OCI-LY7 (cell line): ENCODE data around the gene FMR1.

Experiments used
- EZH2phosphoT487 ChIP-seq: fragments of 200-600 bp; sonication (generic); IDR thresholded peaks from 2 replicates; pipeline ENCODE4 v1.6.1; 2018; ENCODE audit warnings: low read depth, borderline replicate concordance, mild to moderate bottlenecking, mixed run types, antibody characterized with exemption, low read length, moderate library complexity, mixed read lengths
- TF ChIP-seq, protein P1 (sequence below): fragments of 200-600 bp; sonication (generic); conservative IDR thresholded peaks from 2 replicates; pipeline ENCODE4 v1.5.1; 2014; ENCODE audit warnings: mild to moderate bottlenecking, antibody characterized with exemption, low read length, moderate library complexity, mixed read lengths

DNA sequence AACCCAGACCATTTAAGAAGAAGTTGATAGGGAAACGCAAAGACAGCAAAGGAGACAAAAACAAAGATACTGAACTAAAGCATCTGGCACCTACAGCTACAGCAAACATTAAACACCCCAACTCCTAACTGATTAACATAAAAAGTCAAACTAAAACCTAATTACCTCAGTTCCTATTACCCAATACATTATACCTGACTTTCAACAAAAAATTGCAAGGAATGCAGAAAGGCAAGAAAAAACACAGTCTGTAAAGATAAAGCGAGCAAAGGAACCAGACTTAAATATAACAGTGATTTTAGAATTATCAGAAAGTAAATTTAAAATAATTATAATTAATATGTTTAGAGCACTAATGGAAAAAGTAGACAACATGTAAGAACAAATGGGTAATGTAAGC, 9.4 kb upstream of the FMR1 start:
- TF ChIP-seq, protein P1, sequence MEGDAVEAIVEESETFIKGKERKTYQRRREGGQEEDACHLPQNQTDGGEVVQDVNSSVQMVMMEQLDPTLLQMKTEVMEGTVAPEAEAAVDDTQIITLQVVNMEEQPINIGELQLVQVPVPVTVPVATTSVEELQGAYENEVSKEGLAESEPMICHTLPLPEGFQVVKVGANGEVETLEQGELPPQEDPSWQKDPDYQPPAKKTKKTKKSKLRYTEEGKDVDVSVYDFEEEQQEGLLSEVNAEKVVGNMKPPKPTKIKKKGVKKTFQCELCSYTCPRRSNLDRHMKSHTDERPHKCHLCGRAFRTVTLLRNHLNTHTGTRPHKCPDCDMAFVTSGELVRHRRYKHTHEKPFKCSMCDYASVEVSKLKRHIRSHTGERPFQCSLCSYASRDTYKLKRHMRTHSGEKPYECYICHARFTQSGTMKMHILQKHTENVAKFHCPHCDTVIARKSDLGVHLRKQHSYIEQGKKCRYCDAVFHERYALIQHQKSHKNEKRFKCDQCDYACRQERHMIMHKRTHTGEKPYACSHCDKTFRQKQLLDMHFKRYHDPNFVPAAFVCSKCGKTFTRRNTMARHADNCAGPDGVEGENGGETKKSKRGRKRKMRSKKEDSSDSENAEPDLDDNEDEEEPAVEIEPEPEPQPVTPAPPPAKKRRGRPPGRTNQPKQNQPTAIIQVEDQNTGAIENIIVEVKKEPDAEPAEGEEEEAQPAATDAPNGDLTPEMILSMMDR: no peak
- no peak for TF ChIP-seq EZH2phosphoT487
